H54 (cell line): Measurements from ENCODE around the gene NES.

ENCODE experiments used
- DNase-seq: peaks from one replicate; pipeline ENCODE4 v3.0.0; 2011; ENCODE audit warnings: low spot score, mixed read lengths; ENCODE audit not compliant: insufficient read length
- FAIRE-seq: peaks from 3 replicates; lab custom pipeline; 2011; peaks lifted over from hg19 to GRCh38; lab: Jason Lieb, UNC
- POLR2A ChIP-seq: IDR thresholded peaks from 2 replicates; pipeline ENCODE4 v1.6.1; 2011; ENCODE audit warnings: low read depth, mild to moderate bottlenecking, low read length

The NES gene

GRCh38 chr1:156676820-156677615 lies at the start of gene NES:
TSS of gene NES (minus strand) at chr1:156677407. CDS start at chr1:156677264, 143 bp downstream.
- TF ChIP-seq POLR2A, result no peak
- FAIRE-seq (no peak), DNase-seq (peak; percentile 85)

GRCh38 chr1:156726549-156727226 lies 49.5 kb upstream of the NES start:
- no peak for FAIRE-seq
- TF ChIP-seq POLR2A, result no peak
- no peak for DNase-seq

- TF ChIP-seq POLR2A, result no peak
- DNase-seq (peak; percentile 73), FAIRE-seq (no peak)
Measured at GRCh38 chr1:156725683-156726280, 48.6 kb upstream of the NES start.

GRCh38 chr1:156721535-156721934 lies 44.3 kb upstream of the NES start:
- FAIRE-seq (no peak), DNase-seq (no peak)
- no peak for TF ChIP-seq POLR2A

GRCh38 chr1:156721131-156721530 lies 43.9 kb upstream of the NES start:
- DNase-seq (no peak), FAIRE-seq (no peak)
- TF ChIP-seq POLR2A, result no peak

- TF ChIP-seq POLR2A, result no peak
- no peak for FAIRE-seq
- no peak for DNase-seq
Measured at GRCh38 chr1:156717351-156717750, 40.1 kb upstream of the NES start.

GRCh38 chr1:156714830-156715229 lies 37.6 kb upstream of the NES start:
- no peak for TF ChIP-seq POLR2A
- no peak for FAIRE-seq

GRCh38 chr1:156712626-156713025 lies 35.4 kb upstream of the NES start:
- DNase-seq (no peak), FAIRE-seq (no peak)

More at GRCh38 chr1:156714830-156715229, 37.6 kb upstream of the NES start:
- no peak for DNase-seq

GRCh38 chr1:156711011-156711817 lies 34.0 kb upstream of the NES start:
- DNase-seq, result no peak
- no peak for FAIRE-seq
- TF ChIP-seq POLR2A, result no peak

More at GRCh38 chr1:156712626-156713025, 35.4 kb upstream of the NES start:
- TF ChIP-seq POLR2A, result no peak

- 0 out of 2 replicates have a peak, but pooled peaks have one; percentile 5 for TF ChIP-seq POLR2A
- FAIRE-seq (peak; percentile 64), DNase-seq (peak; percentile 80)
Measured at GRCh38 chr1:156709757-156710489, 32.7 kb upstream of the NES start.

- FAIRE-seq (no peak), DNase-seq (no peak)
- TF ChIP-seq POLR2A, result no peak
Measured at GRCh38 chr1:156709031-156709430, 31.8 kb upstream of the NES start.

GRCh38 chr1:156708218-156708661 lies 31.0 kb upstream of the NES start:
- no peak for TF ChIP-seq POLR2A
- no peak for DNase-seq
- no peak for FAIRE-seq
